ENCODE data around the gene ARPIN.

DNA sequence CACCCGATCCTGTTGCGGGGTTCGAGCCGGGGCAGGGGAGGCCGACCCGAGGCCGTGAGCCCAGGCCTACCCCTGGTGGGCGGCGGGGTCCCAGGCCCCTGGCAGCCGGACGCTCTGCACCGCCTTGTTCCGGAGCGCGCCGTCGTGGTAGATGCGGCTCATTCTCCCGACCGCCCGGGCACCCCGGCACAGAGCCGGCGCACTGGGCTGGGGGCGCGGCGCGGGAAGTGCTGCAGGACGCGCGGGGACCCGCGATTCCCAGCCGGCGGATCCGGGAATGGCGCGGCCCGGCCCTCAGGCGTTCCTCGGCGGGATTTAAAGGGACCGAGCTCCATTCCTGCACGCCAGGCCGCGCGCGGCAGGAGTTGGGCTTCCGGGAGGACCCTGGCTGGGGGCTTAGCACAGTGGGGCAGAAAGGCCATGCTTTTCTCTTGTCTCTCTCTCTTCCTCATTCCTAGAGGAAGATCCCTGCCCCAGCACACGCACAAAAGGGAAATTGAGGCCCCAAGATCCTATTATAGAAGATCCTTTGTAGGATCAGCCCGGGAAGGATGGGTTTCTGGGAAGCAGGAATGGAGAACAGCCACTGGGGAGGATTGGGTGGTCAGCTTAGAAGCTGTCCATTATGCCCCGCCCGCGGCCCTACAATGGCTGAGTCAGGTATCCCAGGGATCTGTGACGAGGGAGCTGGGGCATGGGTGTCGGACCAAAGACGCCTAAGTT lies at the start of gene ARPIN:
- TF ChIP-seq CTCF (IDR thresholded peaks at IDR 0.05; ENCODE audit: low read depth, low read length, poor library complexity, severe bottlenecking) (no peak), EZH2phosphoT487 (IDR thresholded peaks at IDR 0.05; ENCODE audit: borderline replicate concordance, low read length) (no peak)
